Dedifferentiated amniotic fluid mesenchymal stem cell (primary cell): ENCODE measurements around the gene LHX6.

Experiments used
- DNase-seq: peaks from one replicate; pipeline ENCODE4 v3.0.0-alpha.2; 2016; ENCODE audit errors: extremely low spot score

LHX6 gene

DNA sequence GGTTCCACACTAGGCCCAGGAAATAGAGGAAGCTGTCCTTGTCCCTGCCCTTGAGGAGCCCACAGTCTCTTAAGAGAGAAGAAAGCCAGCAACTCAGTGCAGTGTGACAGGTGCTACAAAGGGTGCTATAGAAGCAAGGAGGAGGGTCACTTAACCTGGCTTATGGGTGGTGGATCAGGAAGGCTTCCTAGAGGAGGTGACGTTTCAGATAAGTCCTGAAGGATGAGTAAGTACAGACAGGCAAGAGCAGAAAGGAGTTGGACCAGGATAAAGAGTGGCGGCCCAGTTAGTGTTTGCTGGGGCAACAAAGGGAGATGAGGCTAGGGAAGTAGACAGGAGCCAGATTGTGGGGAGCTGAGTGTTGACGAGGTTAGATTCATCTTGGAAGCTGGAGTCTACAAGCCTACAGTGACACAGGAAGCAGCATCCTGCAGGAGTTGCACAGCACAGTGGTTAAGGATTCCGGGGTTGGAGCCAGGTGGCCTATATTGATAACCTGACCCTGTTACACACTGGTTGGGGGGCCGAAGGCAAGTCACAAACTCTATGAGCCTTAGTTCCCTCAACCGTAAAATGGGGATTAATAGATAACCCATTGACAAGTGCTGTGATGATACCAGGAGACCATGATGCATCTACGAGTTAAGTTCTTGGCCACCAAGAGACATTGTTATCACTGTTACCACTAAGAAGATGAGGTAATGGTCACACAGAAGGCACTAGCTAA, 5.4 kb upstream of the LHX6 start:
- no peak for DNase-seq

DNA sequence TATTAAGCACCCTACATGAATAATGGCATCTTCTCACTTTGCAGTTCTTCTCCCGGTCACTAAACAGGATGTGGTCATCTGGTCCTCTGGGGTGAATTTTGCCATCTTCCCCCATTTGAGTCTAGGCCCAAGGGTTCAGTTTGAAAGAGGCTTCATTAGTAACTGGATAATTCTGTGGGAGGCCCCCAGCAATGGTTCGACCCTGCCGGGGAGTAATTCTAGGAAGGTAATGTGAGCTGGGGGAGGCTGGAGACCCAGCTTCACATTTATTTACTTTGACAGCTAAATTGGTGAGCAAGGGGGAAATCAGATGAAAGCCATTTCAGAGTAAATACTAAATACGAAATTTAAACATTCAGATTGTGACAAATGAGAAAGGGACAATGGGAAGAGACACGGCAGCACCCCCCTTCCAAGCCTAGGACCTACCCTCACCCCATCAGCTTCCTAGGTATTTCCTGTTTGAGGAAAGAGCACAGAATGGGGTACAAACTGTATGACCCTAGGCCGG, 4.1 kb upstream of the LHX6 start:
- DNase-seq = no peak

DNA sequence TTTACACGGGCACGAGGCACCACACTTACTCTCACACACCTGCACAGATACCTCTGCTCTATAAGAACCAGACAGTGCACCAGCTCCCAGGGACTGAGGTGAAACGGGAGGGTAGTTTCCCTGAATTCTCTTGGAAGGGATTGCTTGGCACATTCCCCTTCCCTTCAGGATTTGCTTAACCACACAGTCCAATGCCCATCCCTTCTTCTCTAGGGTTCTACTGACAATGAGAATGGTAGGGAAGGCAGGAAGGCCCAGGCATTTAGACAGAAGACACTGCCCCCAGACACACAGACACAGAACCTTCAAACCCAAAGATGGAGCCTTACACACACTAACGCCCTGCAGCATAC, 704 bp upstream of the LHX6 start:
- no peak for DNase-seq

DNA sequence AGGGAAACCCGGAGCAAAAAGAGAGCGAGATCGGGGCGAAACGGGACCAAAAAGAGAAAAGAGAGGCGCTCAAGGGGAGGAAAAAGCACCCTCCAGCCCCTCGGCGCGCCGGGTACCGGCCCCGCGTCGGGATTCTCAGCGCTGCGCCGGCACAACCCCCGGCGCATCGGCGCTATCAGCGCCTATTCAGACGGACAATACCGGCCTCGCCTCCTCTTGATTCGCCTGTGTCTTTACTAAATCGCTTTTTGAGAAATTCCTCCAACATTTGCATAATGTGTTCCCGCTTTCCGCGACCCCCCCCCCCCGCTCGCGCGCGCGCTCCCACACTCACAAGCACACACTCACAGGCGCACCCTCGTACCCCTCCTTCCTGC, 578 bp downstream of the LHX6 start:
- DNase-seq = no peak

DNA sequence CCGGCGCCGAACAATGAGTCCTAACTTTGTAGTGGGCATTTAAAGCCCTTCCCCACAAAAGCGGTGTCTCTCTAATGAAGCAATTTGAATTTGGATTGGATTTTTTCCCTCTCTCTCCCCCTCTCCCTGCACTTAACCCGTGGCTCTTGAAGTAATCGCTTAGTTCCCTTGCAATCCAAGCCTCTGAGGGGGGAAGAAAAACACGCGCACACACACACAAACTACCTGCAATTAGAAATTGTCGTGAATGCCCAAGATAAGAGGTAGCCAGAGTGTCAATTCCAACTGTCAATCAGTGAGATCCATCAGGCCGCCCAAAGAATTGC, 1.2 kb downstream of the LHX6 start:
- no peak for DNase-seq

DNA sequence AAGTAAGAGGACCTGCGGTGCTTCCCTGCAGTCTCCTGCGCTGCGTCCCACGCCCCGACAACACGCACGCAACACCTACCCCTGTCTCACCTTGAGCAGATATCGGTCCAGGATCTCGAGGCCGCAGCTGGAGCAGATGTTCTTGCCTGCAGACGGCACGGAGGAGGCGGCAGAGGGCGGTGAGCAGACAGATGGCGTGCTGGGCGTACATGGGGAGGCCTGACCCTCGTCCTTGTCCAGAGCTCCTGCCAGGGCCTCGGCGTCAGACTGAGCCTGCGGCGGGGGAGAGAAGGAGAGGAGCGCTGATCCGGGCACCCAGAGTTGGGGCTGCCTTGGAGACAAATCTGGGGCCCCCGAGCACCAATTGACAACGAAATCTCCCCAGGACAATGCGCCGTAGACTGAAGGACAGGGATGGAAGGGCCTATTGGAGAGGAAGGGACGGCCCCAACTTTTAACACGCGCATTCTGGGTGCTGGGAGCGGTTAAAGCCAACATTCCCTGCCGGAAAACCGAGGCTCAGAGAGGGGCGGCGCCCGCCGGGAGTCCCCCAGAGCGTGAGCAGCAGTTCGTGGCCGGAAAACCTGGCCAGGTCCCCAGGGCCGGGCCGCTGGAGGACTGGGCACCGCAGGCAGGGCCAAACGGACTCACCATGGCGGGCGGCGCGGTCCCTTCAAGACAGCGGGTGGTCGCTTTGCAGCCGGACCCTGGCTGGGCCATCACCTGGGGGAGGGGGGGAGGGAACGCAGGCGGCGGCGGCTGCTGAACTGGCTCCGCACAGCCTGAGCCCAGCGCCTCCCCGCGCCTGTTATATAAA, 1.8 kb downstream of the LHX6 start:
- DNase-seq = no peak

DNA sequence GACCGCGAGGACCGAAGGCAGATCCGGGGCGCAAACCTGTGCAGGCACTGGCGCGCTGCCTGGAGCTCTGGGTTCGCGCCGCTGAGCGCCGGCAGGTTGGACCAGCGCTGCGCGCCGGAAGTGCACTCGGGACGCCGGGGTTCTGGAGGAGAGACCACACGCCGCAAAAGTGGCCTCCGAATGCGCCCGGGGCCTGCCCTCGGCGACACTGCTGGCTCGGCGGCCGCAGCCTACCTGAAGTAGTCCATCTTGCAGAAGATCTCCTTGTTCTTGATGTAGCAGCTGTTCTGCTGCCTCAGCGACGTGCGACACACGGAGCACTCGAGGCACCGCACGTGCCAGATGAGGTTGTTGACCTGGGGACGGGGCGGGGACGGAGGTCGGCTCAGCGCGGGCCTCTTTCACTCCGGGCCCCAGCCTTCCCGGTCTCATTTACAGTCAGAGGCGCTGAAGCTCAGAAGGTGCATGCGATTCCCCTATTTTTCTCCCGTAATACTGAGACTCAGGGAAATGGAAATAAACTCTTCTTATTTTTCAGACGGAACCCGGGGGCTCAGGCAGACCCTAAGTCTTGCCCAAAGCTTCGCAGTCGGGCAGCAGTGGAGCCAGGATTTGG, 2.5 kb downstream of the LHX6 start:
- no peak for DNase-seq

DNA sequence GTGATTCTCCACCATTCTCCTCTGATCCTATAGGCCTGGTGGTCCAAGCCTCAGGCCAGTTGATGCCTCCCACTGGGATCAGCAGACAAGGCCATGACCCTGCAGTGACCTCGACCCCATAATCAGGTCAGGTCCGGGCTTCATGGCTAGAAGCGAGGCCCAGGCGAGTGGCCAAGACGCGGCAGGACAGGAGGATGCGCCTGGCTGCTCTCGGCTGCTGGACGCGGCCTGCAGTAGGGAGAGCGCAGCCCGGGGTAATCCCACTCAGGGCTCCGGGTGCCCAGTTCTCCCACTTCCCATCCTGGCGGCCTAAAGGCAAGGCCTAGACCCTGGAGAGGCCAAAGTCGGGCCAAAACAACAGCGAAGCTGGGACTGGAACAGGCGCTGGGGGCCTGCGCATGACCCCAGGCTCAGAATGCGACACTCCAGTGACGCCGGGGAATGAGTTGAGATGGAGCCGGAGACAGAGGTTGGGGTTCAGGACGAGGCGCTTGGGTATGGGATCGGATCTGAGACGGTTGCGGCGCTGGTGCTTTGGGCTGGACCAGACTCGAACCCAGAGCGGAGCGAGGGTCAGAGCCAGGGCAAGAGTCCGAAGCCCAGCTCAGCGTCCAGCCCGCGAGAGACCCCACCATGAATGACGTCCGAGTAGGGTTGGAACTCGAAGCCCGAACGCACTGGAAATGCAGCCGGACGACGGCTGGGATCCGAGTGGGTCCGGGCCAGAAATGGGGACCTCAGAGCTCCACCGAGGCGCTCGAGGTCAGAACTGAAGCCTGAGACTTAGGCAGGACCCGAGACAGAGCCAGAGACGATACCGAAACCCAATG, 3.2 kb downstream of the LHX6 start:
- no peak for DNase-seq

DNA sequence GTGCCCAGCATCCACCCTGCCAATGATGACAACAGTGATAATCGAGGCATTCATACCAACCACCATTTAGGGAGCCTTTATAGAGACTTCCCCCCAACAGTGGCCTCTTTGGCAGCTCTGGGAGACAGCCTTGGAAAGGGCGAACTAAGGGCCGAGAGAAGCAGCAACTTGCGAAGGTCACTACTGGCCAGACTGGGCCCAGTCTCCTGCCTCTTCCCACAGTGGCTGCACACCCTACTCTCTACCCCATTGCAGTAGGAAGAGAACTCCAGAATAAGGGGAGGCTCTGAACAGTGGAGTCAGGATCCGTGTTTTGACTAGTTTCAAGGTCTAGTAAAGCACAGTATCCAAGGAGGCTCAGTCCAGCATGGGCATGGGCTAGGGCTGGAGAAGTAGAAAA, 5.3 kb downstream of the LHX6 start:
- no peak for DNase-seq

DNA sequence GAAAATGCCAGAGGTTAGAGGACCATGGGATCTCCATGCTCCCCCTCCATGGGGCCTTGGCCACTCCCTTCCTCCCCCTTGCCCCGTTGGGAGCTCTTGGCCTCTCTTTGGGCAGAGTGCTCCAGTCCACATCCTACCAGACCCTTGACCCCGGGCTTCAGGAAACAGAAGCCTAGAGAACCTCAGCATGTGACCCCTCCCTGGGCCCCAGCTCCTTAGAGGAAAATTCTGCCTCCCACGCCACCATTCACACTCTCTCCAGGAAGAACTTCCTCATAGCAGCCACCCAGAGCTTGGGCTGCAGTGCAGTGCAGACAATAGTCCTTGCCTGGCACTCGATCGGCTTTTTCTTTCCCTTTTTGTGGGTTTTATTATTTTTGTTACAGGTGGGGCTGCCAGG, 6.0 kb downstream of the LHX6 start:
- no peak for DNase-seq

DNA sequence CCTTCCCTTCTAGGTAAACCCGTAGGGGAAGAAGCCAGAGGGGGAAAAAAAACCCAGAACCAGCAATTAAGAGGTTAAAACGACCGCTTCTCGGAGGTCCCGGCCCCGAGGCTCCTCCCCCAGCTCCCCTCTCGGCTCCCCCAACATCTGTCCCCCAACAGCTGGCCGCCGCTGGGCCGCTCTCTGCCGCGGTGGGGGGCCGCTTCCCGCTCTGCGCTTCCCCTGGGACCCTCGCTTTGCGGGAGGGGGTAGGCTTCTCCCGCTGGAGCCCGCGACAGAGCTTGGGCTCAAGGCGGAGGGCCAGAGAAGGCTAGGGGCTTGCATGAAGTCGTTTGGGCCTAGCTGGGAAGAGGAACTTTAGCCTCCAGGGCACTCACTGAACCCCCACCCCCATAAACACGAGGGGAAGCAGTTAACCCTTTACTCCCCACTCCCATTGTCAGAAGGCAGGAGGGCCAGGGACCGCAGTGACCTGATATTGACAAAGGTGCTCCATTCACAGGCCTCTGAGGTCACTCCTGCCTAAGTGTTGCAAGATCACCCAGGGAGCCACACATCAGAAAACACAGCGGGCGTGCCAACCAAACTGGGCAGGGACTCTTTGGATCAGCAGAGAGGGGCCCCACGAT, 7.5 kb downstream of the LHX6 start:
- DNase-seq = no peak

DNA sequence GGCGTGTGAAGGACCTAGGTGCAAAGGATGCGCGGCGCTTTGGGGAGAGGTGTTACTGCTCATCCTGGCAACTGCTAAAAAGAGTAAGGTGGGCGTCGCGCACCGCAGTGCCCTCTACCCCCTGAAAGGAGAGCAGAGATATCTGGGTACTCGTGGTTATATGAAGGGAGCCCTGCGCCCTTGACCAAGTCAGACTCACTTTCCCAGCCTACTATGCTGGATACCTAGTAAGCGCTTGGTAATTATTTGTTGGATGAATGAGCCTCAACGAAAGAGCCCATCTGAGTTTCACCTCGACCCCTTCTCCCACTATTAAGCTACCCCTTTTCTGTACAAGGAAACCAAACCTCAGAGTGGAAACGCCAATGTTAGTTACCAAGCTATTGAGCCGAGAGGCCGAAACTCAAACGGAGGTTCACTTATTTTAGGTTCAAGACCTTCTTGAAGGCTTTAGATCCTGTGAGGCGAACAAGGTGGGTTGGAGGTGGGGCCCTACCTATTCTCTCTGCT, 8.0 kb downstream of the LHX6 start:
- no peak for DNase-seq

DNA sequence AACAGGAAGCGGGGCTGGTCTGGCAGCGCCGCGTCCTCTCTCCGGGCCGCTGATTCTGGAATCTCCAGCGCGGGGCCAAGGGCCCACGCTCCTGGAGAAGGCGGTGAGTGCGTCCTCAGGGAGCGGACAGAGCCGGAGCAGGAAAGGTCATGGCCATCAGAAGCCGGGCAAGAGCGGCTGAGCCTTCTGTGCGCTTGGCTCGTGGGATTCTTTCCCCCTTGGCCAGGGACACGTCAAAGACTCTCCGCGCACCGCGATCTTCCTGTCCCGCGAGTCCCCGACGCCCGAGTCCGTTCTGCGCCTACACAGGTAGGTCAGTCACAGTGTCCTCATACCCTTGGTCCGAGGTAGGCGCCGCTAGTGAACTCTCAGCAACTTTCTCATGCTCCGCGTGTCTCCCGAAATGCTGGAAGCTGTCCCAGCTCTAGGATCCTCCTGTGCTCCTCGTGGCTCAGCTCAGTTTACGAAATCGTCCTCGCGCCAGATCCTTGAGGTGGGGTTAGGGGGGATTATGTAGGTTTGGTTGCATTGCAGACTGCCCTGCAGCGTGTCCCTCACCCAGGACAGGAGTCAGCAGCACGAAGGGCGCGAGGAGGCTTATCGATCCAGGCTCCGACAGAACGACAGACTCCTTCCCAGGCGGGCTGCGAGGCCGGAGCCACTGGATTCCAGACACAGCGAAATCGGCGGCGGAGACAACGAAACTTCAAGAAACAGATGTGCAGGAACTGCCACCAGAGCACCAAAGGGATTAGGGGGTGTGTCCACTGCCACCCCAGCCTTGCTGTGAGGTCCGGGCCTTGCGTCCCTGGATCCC, 8.7 kb downstream of the LHX6 start:
- DNase-seq = no peak

DNA sequence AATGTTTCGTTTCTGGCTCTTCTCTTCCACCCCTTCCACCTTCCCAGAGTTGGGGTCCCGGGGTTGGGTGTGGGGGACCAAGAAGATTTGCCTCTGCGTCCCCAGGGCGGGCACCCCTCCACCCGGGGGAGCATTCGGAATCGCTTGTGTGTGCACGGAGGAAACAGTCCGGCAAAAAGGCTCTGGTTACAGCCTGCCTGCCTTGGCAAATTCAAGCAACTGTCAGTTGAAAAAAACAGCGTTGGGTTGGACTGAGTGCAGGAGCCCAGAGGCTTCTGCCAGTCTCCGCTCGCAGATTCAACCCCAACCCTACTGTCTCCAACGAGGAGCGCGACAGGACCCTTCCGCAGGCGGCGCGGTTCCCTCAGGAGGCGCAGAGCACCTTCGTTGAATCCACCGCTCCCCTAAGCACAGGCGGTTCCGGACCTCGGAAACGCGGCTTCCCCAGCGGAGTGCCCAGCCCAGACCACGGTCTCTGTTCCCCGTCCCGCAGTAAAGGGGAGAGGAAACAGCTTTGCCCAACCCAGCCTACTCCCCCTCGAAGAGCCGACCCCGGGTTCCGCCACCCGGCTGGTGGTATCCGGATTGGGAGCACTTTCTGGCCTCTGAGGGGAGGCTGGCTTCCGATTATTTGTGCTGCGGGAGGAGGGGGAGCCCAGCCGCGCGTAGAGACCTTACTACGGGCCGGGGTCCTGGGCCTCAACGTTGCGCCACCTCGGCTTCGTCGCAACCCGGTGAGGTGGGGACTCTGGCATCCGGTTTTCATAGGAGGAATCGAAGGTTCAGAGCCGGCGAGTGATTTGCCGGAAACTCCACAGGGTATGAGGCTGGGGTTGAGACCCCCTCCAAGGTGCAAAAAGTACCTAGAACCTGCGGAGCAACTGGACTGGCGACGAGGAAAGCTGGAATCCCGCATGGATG, 9.6 kb downstream of the LHX6 start:
- DNase-seq = no peak

DNA sequence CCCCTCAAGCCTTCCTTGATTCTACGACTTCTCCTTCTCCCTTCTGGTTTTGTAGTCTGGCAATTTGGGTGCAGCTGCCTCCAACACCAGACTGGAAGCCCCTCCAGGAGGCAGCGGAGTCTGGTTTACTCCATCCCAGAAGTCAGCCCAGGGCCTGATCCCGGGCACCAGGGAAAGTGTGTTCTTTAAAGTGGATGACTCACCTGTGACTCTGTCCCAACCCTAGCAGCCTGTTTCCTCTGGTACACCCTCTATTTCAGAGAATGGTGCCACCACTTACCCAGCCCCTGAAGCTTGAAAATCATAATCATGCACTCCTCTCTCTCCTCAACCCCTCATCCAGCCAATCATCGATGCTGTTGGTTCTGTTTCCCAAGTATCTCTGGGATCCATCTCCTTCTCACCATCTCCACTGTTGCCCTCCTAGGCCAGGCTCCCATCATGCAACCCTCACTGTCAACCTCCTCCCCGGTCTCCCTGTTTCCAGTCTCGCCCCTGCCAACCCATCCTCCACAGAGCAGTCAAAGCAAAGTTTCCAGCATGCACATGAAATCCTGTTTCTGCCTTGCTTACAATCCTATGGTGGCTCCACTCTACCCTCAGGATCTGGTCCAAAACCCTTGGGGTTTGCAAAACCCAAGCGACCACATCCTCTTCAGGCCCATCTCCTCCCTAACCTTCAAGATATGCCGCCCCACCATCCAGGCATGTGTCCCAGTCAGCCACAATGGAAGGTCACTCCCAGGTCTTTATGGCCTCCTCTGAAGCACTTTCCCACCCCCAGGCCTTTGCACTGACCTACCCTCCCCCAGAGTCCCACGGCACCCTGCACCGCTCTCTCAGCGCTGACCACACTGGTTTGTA, 10.5 kb downstream of the LHX6 start:
- DNase-seq = no peak

DNA sequence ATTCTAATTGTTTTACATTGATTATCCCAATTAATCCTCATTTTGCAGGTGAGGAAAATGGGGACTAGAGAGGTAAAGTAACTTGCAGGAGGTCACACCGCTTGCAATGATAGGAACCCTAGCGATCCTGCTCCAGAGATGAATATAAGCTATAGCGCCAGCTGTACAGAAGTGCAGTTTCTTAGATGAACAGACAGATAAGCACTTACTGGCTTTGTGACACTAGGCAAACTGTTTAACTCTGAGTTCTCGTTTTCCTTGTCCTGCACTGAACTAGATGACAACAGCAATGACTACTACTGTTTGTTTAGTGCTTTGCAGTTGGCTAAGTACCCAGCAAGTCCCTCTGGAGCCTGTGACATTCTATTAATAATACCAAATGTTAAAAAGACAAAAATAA, 11.1 kb downstream of the LHX6 start:
- DNase-seq = no peak

DNA sequence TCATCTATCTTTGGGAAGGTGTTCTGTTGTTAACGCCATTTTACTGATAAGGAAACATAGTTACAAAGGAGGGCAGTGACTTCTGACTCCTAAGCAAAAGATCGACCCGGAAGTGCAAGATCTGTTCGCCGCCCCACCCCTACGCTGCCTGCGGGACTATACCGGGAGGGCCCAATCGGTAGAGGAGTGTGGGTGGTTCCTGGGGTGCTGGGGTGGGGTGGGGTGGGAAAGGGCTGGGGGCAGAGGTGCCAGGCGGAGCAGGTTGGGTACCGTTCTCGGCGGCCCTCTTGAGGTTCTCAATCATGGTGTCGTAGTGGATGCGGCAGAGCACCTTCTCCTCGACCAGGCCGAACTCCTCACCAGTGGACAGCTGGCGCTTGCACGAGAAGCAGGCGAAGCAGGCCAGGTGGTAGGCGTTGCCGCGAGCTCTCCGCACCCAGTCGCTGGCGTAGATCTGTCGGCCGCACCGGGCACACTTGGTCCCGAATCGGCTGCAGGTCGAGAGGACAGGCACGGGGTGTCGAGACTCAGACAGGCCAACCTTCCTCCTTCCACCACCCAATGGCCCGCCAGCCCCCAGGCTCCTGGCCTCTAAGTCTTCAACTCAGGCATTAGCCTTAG, 11.8 kb downstream of the LHX6 start:
- no peak for DNase-seq

DNA sequence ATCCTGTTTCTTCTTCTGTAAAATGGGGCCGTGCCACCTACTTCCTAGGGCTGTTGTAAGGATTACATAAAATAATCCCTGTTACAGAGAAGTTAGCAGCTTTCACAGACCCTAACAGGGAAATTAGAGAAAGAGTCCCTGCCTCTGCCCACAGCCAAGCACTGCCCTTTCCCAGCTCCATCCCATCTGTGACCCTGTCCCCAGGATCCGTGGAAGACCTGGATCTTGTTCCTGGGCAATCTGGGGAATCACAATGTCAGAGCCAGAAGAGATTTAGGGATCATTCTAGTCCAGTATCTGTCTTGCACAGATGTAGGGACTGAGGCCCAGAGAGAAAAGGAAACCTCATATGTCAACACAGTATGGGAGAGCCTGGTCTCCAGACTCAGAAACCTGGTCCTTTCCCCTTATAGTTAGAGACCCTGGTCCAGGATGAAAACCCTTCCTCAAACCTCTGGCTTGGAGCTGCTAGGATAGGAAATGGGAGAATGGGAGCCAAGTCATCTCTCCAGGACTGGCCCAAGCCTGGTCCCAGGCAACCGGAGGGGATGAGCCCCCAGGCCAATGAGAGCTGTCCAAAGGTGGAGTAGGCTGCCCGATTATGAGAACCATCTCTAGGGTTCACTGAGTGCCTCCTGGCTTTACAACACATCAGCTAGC, 12.5 kb downstream of the LHX6 start:
- no peak for DNase-seq
